ENCODE results near the gene MAPRE2.
A peak's percentile ranks its signal among the peaks of the same experiment; 100 is the strongest.

The MAPRE2 gene

DNA sequence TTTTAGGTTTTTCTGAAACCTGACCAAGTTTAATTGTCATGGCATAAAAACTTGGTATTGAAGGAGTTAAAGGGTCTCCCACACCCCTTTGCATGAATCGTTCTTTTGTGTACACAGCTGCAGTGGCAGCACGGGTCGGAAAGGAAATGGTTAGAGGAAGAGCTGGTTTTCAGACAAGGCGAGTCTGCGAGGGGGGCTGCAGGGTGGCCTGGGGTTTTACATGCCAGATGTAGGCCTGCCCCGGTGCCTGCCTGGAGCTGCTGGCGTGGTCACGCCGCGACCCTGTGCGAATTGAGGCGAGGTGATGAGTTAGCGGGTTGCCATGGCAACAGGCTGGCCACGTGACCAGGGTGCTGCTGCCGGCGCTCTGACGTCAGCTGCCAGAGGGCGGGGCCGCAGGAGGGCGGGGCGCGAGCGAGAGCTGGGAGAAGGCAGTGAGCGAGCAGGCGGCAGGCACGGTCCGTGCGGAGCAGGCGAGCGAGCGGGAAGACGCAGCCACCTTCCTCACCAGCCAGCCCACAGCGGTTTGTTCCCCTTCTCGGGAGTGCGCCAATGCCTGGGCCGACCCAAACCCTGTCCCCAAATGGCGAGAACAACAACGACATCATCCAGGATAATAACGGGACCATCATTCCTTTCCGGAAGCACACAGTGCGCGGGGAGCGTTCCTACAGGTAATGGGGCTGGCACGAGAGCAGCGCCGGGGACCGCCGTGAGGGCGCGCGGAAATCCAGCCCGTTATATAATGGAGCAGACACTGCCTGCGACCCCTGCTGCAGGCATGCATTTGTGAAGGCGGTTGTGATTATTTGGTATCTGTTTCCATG is at the start of gene MAPRE2:
TSS of gene MAPRE2 (plus strand) at position 426 of the 827 bp plus-strand sequence. CDS start at position 553, 127 bp downstream.
- FAIRE-seq: no peak

DNA sequence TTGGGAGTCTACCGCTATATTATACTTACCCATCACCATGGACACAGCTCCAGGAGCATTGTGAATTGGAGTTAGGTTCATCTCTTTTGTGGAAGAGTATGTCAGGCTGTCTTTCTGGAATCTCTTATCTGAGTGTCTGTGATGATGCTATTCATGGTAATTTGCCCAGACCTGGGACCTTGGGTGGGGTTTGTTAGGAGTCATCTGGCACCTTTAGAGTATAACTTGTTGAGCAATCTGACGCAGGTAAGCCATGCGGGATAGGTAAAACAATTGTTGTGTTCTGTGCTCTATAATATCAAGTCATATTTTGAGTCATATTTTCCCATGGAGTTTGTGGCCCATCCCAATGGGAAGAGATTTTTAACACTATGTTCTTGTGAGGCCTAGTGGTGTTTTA is 49.7 kb upstream of the MAPRE2 start:
- no peak for FAIRE-seq

DNA sequence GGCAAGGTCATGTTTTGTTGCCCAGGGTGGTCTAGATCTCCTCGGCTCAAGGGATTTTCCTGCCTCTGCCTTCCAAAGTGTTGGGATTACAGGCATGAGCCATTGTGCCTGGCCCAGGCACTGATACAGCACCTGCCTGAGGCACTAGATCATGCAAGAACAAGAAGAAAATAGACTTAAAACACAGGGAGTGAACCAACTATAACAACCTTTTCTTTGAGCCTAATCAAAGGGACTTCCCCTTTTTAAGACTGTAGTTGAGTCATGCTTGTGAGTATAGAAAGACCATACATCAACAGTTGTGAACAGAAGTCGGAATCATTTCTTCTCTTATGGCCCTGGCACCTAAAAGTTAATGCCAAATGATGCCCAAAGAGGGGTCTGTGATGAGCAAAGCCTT is 47.9 kb upstream of the MAPRE2 start:
- no peak for FAIRE-seq

DNA sequence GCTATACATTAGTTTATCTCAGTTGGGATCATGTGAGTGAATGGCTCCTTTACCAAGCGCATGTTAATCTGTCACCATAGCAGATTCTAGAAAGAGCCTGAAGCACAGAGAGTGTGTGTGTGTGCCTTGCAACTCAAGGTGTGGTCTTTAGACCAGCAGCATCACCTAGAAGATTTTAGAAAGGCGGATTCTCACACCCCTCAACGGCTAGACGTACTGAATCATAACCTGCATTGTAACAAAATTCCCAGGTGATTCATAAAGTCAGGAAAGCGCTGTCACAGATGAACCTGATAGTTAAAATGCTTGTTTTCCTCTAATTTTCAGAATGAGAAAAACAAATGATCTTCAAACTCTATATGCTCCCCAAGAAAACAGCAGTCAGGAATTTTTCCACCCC is 45.5 kb upstream of the MAPRE2 start:
- FAIRE-seq: no peak

DNA sequence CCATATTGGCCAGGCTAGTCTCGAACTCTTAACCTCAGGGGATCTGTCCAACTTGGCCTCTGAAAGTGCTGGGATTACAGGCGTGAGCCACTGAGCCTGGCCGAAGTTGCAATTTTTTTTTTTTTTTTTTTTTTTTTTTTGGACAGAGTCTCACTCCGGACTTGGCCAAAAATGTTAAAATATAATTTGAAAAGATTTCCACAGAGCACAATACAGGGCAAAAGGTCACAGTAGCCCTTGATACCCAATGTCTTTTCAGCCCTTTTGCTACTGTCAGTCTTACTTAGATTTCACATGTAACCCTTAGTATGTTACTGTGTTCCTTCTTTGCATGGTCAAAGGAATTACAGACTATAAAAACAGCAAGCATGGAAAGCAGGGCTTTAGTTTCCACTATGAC is 42.6 kb upstream of the MAPRE2 start:
- no peak for FAIRE-seq

DNA sequence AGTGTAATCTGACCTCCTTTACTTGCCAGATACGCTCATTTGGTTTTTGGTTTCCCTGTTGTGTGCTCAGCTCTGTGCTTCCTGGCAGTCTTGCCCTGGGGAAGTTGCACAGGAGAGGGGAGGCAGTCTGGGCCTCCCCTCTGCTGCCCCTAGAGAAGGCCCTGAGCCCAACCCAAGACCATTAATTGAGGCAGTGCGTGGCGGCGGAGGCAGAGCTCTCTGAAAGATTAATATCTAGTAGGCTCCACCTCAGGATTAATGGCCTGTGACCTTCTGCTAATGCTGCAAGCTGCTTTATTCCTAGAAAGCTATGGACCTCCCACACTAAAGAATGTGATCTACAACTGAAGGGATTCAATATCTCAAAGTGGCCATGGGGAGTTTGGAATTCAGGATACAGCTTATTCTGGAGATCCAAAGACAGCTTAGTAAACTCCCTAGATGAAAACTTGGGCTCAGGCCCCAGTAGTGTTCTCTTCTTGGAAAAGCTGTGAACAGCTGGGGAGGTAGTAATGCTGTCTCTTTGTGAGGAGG is 41.4 kb upstream of the MAPRE2 start:
- FAIRE-seq: no peak

DNA sequence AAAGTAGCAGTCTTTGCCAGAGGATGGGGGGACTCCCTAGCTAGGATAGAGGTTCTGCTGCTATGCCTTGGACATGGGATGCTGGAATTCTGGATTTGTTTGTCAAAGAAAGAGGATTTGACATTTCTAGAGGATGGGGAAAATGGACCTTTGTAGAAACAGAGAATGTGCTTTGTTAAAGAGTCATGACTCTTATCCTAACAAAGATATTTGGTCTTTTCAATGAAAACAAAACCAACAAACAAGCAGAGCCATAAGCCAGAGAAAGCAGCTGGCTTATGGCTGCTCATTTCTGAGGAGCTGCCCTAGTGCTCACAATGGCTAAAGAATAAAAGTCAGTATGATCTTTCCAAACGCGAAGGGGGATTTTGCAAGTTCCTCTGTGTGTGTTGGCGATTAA is 40.8 kb upstream of the MAPRE2 start:
- FAIRE-seq: no peak

DNA sequence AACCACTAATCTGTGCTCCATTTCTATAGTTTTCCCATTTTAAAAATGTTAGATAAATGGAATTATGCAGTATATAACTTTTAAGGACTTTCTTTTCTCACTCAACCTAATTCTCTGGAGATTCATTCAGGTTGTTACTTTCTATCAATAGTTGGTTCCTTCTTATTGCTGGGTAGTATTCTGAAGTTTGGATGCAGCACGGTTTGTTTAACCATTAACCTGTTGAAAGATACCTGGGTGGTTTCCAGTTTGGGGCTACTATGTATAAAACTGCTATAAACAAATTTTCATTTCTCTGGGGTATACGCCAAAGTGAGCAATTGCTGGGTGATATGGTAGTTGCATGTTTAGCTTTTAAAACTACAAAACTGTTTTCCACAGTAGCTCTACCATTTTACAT is 39.1 kb upstream of the MAPRE2 start:
- FAIRE-seq: no peak

DNA sequence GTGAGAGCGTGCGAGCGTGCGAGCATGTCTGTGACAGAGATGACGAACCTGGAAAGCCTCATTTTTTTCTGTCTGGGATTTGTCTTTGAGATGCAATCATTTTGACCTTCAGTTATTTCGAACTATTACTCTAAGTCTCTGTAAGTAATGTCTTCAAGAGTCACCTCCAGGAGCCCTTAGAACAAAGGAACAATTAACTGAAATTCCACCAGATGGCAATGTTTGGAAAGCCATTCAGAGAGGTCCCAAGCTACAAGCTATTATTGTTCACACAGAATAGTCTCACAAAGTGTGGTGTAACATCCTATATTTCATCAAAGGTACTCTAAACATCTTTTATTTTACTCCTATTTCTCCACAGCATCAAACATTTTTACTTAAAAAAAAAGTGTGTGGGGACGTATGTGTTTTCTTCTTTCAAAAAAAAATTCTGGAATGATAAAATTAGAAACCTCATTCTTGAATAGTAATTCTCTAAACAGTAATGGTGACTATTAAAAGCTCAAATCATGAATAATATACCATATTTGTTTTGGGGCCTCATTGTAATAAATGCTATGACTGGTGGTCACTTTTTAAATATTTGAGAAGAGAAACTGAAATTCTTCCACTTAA is 35.1 kb upstream of the MAPRE2 start:
- peak; percentile 97 for FAIRE-seq

DNA sequence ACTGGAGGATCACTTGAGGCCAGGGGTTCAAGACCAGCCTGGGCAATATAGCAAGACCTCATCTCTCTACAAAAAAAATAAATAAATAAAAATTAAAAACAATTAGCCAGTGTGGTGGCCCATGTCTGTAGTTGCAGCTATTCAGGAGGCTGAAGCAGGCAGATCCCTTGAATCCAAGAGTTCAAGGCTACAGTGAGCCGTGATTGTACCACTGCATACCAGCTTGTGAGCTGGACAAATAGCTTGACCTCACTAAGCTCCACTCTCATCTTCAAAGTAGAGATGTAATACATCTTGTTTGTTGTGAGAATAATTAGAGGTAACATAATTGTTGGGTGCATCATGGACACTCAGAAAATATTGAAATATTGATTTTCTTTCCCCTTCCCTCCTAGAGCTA is 31.1 kb upstream of the MAPRE2 start:
- FAIRE-seq: no peak

DNA sequence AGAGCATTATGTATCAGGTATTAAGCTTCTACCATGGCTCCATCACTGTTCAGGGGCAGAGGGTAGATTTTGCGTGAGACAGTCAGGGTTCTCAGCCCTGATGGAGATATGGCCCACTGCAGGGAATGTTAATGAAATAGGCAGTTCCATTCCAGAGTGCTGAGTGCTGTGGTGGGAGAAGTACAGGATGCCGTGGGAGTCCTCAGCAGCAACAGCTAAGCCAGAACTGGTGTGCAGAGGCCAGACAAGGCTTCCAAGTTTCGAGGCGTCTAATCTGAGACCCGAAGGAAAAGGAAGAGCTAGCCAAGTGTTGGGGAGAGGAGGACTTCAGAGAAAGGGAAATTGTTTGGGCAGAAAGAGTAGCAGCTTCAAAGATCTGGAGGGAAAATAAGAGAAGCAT is 30.2 kb upstream of the MAPRE2 start:
- no peak for FAIRE-seq

DNA sequence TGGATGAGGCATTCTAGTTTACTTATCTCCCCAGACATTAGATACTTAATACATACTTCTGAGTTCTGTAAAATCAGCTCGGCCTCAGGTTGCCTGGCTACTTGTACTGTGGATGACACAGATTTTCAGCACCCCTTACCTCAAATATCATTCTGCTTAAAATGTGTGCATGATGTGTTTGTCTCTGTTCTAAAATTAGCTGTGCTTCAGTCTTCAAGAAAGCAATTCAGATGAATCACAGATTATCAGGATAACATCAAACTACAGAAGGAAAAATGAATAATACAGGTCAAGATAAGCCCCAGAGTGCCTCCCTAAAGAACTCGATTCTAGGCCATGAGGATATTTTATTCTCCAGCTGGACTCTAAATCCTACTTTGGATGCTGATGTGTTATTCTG is 21.3 kb upstream of the MAPRE2 start:
- no peak for FAIRE-seq

DNA sequence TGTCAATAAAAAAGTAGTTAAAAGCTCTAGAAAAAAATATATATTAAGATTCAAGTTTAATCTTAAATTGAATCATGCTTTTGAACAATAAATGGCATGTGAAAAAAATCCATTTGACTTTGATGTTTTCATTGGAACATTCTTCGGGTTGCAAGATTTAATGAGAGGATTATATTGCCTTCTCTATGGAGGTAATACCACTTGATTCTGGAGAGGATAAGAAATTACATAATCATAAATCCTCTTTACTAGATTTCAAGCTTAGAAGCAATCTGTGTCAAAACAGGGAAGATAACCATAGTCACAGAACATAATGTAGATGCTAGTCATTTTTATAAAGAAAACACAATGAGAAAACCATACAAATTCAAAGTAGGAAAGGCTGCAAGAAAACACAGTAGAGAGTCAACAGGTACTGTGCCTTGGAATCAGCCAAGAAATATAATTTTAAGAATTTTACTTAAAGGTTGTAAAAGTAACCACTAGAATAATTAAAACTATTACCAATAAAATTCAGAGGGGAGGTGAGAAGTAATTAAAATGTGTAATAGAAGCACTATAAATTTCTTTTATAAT is 18.7 kb upstream of the MAPRE2 start:
- no peak for FAIRE-seq

DNA sequence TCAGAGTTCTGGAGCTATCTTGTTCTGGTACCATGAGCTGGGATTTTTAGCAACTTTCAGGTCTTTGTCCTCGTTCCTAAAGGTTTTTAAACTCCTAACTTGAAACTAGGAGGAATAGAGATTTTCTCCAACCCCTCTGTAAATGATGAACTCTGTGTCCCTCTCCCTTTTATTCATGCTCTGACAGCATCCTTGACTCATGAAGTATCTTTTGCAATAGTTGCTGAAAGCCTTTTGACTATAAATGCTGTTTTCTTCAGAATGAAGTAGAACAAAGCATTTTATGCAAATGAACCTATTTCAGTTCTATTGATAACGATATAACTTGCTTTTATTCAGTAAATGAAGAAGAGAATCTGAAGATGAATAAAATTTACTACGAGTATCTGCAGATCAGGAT is 17.0 kb upstream of the MAPRE2 start:
- no peak for FAIRE-seq

DNA sequence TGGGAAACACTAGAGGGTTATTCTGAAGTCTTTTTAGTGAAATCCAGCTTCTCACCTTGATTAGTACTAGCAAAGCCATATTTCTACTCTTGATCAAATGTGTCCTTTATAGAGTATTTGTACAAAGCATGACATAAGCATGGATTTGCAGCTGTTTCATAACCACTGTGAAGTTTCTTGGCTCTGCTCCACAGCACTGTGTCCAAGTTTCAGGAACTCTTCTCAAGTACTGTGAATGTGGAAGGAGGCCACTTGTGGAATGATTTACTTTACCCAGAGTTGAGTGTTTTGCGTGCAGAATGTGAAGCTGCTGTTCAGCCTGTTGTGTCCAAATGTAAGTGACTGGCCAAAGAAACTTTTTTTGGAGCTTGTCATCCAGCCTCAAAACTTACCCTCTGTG is 16.2 kb upstream of the MAPRE2 start:
- no peak for FAIRE-seq

DNA sequence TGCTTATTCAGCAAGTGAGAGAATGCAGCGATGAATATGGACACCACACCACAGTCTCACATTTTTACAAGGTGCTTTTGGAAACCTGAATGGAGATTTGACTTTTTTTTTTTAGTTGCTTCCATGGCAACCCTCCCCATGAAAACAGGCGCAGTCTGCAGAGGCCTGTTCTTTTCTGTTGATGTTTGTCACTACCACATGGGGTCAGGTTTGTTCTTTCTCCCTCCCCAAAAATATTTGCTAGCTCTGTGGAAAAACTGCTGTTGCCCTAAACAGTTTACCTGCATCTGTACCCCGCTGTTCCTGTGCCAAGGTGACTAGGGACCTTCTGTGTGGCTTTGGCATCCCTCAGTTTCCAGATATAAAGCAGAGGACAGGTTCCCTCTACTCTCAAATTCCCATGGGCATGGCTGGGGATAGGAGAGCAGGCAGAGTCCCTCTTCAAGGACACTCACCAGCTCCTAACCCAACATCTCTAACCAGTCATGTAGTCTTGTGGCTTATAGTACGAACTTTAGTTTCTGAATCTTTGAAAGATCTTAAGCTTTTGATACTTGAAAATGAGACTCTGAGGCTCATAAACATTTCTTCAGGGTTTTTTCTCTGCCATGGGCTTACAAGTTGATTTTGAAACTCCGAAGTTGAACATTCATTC is 14.7 kb upstream of the MAPRE2 start:
- no peak for FAIRE-seq

DNA sequence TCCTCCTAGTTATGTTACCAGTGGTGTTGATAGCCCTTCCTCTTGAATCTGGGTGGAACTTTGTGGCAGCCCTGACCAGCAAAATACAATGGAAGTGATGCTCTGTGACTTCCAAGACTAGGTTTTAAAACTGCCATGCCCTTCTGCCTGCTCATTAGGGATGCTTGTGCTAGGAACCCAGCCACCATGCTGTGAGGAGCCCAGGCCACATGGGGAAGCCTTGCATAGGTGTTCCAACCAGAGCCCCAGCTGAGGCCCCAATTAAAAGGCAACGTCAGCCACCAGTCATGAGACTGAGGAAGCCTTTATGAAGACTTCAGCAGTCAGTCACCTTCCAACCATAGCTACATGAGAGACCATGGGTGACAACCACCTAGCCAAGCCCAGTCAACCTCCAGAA is 14.0 kb upstream of the MAPRE2 start:
- no peak for FAIRE-seq

DNA sequence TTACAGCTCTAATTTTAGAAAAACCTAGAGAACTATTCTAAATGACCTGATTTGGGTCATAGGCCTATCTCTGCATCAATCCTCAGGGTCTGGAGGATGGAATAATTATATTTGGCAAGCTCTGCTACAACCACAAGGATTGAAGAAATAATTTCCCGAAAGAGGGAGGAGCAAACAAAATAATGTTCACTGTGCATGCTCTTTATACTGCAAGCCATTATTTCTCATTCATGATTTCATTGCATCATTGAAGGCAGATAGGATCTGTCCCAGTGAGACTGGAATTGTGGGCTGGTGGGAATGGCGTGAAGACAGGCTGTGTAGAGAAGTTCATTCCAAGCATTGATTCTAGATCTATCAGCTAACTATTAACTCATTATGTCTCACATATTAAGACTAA is 12.7 kb upstream of the MAPRE2 start:
- no peak for FAIRE-seq

DNA sequence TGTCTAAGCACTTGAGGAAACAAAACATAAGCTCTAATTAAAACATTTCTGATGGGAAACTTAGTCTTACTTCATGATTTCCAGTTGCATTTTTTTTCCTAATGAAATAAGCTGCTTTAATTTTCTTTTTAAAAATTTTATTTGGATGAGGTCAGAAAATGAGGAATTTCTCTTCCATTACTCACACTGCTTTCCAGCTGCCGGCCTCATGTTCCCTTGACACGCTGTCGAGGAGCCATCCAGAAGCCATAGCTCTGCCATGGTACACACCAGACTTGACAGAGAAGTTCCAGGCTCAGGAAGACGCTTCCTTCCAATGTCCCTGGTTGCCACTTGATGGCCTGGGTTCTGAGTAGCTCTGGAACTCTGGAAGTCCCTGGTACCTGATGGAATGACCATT is 12.1 kb upstream of the MAPRE2 start:
- FAIRE-seq: no peak

DNA sequence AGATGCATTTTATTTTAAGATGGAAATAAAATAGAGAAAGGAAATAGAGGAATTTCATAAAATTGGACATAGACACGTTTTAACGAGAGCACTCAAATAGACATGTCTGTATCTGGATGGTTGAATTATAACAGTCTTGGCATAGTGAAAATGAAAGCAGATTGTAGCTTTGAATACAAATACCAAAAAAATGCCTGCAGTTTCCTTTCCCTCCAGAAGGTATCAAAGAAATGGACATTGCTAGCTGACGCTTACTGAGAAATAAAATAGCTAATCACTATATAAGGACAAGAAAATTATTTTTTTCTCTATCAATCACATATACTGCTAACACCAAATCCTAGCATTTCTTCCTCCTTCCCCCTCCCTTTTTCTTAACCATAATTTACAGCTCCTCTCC is 11.4 kb upstream of the MAPRE2 start:
- FAIRE-seq: peak; percentile 84

DNA sequence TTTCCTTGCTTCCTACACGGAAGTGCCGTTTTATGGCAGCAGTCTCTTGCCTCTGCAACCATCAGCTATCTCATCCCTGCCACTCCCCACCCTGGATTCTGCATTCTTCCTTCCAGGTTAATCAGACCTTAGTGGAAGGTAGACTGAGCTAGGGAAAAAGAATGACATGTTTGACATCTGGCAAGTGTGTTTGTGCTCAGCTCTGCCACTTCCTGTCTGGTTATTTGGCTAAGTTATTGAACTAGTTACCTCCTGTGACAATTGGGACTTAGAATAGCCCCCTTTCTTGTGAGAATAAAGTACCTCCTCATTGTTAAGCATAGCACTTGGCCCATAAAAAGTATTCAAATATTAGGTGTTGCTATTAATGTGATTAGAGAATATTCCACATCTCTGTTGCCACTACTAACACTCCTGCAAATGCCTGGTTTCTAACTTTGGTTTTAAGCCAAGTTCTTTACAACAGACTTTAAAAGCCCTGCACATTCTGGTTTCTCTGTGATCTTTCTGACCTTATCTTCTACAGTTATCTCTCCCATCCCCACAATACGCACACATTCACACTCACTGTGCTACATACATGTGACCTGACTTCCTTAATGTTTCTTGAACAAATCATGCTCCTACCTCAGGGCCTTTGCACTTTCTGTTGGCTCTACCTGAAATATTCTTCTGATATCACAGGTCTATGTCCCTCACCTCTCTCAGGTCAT is 10.8 kb upstream of the MAPRE2 start:
- no peak for FAIRE-seq

DNA sequence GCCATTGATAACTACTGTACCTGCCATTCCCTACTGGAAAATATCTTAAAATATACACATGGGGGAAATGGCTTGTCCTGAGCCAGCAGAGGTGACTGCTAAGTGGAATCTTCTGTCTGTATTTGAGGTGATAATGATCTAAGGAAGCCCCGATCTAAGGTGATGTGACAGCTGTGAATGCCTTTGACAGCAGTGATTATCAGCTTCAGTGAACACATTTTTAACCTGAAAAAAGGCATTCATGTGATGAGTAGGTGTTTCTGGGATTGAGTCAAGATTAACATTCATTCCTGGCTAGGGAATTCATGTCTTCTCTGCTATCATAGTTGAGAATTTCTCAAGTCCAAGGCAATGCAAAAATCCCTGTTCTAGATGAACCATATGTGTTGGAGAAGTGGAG is 9.1 kb upstream of the MAPRE2 start:
- no peak for FAIRE-seq

DNA sequence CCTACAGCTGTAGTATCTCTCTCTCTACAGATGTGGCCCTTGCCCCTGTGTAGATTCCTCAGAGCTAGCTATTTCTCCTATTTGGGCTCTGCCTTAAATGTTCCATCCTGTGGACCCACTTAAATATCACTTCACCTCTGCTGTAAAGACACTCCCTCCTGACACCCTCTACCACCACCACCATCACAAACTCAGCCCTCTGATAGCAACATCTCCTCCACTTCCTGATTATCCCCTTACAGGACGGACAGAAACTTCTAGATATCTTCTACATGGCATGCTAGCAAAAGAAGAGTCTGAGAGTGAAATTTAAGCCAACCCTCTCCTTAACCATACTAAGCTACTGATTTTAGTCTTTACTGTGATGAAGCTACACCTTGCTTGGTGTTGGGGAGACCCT is 3.2 kb upstream of the MAPRE2 start:
- no peak for FAIRE-seq
